ENCODE results near the gene EHD1. TPM values are rescaled to one million over a fixed set of nuclear protein-coding genes. Genes with fewer than 3 reads are reported as not detected.
A peak's percentile ranks its signal among the peaks of the same experiment; 100 is the strongest.

The EHD1 gene
- total and polyA plus RNA-seq, 2 of the 8 experiments (the other 6 are each of a cell fraction or from before 2014, with no cell fraction given), result 31.5 to 42.9 TPM

DNA sequence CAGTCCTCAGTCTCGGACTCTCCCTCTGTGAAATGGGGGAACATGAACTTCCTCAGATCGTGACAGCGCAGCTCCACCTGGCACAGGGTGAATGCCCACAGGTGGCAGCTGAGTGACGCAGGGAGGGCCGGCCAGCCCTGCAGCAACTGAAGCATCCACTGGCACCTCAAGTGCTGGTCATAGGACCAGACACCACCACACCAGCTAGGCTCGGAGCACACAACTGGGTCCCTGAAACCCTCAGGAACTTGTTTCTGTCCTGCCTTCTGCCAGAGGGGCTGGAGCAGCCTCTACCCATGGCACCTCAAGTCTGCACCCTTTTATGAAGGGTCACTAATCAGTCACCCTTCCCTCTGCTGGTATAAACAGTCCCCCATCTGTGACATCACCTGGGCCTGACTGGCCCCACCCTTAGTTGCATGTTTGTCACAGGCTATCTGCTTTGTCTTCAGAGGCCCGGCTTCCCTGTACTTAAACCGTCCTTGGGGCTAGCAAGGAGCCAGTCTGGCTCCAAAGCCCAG lies 26.5 kb downstream of the EHD1 start:
- Histone ChIP-seq H3K79me1 (ENCODE audit: low read depth, low read length) (no peaks in the 10 kb centered on the region), H2AFZ (ENCODE audit: low read length) (no peak overlapping the region), H3K23me2 (ENCODE audit: low read depth, low read length) (no peaks in the 10 kb centered on the region), H2BK12ac (ENCODE audit: low read depth, low read length) (peak overlapping the region; percentile 50; the same call in 1 of the 2 replicates), H3K23ac (ENCODE audit: insufficient read length) (no peak overlapping the region), H4K20me1 (replicated peaks in 1 of 2; ENCODE audit: control insufficient read depth in 1 of 2, insufficient read depth in 2 of 2, low read length in 2 of 2) (peaks cover 0 to 2% of the 10 kb centered on the region in 2 experiments), H3K4me2 (ENCODE audit: insufficient read depth in 1 of 2, low read depth in 2 of 2, low read length in 2 of 2) (no peak overlapping the region), H2BK5ac (ENCODE audit: low read depth, low read length) (peak overlapping the region; percentile 66; the same call in 1 of the 2 replicates), H3K56ac (replicated peaks; ENCODE audit: insufficient read length, low read depth, low read length) (no peak overlapping the region), H2AK5ac (ENCODE audit: low read depth, low read length) (peak overlapping the region; percentile 88), H3K4me3 (ENCODE audit: extremely low read depth in 1 of 4, insufficient read depth in 2 of 4, low read depth in 3 of 4, low read length in 4 of 4) (no peak overlapping the region), H3K79me2 (ENCODE audit: control insufficient read depth in 1 of 2, insufficient read depth in 2 of 2, low read length in 2 of 2) (no peaks in the 10 kb centered on the region), H2BK15ac (ENCODE audit: low read length) (peak overlapping the region; percentile 92; the same call in 1 of the 2 replicates), H3K9me3 (ENCODE audit: insufficient read depth in 2 of 2, low read depth in 1 of 2, low read length in 1 of 2) (no peaks in the 10 kb centered on the region), H3K4me1 (replicated peaks in 1 of 4; ENCODE audit: control insufficient read depth in 3 of 4, insufficient read depth in 4 of 4, low read length in 3 of 4) (peaks cover 0 to 17% (median 7%) of the 10 kb centered on the region in 4 experiments; a peak in 6 of 7 replicates), H4K5ac (ENCODE audit: insufficient read length, low read depth, low read length) (no peak overlapping the region), H3K27me3 (replicated peaks in 1 of 4; ENCODE audit: control insufficient read depth in 3 of 4, extremely low read depth in 1 of 4, insufficient read depth in 3 of 4, low read length in 3 of 4) (no peaks in the 10 kb centered on the region), H3K4ac (replicated peaks; ENCODE audit: insufficient read length, low read depth, low read length) (no peak overlapping the region), H3K18ac (ENCODE audit: extremely low read depth, low read length) (no peak overlapping the region), H3K27ac (ENCODE audit: low read depth, low read length) (no peak overlapping the region), H2BK120ac (replicated peaks; ENCODE audit: low read depth, low read length) (no peak overlapping the region), H2BK20ac (ENCODE audit: low read length) (no peak overlapping the region), H3K9ac (replicated peaks in 1 of 4; ENCODE audit: extremely low read depth in 1 of 4, low read depth in 3 of 4, low read length in 3 of 4) (no peak overlapping the region), H3K14ac (ENCODE audit: insufficient read length) (no peak overlapping the region), H4K8ac (ENCODE audit: extremely low read depth, insufficient read depth, low read length) (no peak overlapping the region), H3K36me3 (ENCODE audit: control insufficient read depth in 2 of 4, insufficient read depth in 4 of 4, low read length in 3 of 4) (peaks cover 0 to 5% (median 0%) of the 10 kb centered on the region in 4 experiments; a peak in 1 of 8 replicates), H4K91ac (replicated peaks; ENCODE audit: insufficient read length, low read length) (peak overlapping the region; percentile 35)
- DNase-seq (ENCODE audit: low read depth in 1 of 2, low spot score in 2 of 2) (no peak), FAIRE-seq (no peak)
- ChIA-PET CTCF (ENCODE audit: partially characterized antibody) (interaction anchor here (1.2 to 32.3 kb wide), 8 partner anchors 11 to 144 kb away, joined by 3 to 1058 read pairs (median 24); partner anchors contain the start of genes ATG2A, BATF2, EHD1 and GPHA2), POLR2A (ENCODE audit: partially characterized antibody) (interaction anchor here (1.5 to 25.7 kb wide), 3 partner anchors 12 to 32 kb away, joined by 3 to 408 read pairs (median 6); partner anchors contain the start of gene EHD1)
- WGBS, 2 experiments (ENCODE audit: extremely low coverage in 1 of 2, insufficient coverage in 1 of 2, insufficient read length in 1 of 2, insufficient replicate concordance in 2 of 2, low coverage in 1 of 2, low lambda C conversion rate in 2 of 2, missing lambda C conversion rate in 1 of 2), result 79% methylated on average over 8 of the region's 8 CpGs; no CpG with 5 or more reads in 1 of the 2 experiments
- TF ChIP-seq KDM4A (IDR thresholded peaks at IDR 0.05; ENCODE audit: low read depth, low read length, severe bottlenecking), result no peak
- no peak for TF ChIP-seq POLR2AphosphoS5 (IDR thresholded peaks at IDR 0.05; ENCODE audit: low read depth, low read length)
- TF ChIP-seq, protein P1, sequence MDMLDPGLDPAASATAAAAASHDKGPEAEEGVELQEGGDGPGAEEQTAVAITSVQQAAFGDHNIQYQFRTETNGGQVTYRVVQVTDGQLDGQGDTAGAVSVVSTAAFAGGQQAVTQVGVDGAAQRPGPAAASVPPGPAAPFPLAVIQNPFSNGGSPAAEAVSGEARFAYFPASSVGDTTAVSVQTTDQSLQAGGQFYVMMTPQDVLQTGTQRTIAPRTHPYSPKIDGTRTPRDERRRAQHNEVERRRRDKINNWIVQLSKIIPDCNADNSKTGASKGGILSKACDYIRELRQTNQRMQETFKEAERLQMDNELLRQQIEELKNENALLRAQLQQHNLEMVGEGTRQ (IDR thresholded peaks at IDR 0.05; ENCODE audit: low read length), result no peak
- TF ChIP-seq CBX5 (IDR thresholded peaks at IDR 0.05; ENCODE audit: low read depth, low read length), result no peak
- no peak for TF ChIP-seq RXRA (IDR thresholded peaks at IDR 0.05; ENCODE audit: insufficient read depth, low read depth, low read length)
- TF ChIP-seq SP4 (IDR thresholded peaks at IDR 0.05; ENCODE audit: low read length), result no peak
